Stimulated activated CD8-positive, alpha-beta memory T cell treated with anti-CD3 and anti-CD28 coated beads, Interleukin-15, amount 100 ng/mL, for 24 hours (primary cell): ENCODE data around the gene SPRED1.

Experiments
- DNase-seq: peaks from one replicate; pipeline ENCODE4 v3.0.0-alpha.2; 2020; ENCODE audit warnings: low read depth

The SPRED1 gene

DNA sequence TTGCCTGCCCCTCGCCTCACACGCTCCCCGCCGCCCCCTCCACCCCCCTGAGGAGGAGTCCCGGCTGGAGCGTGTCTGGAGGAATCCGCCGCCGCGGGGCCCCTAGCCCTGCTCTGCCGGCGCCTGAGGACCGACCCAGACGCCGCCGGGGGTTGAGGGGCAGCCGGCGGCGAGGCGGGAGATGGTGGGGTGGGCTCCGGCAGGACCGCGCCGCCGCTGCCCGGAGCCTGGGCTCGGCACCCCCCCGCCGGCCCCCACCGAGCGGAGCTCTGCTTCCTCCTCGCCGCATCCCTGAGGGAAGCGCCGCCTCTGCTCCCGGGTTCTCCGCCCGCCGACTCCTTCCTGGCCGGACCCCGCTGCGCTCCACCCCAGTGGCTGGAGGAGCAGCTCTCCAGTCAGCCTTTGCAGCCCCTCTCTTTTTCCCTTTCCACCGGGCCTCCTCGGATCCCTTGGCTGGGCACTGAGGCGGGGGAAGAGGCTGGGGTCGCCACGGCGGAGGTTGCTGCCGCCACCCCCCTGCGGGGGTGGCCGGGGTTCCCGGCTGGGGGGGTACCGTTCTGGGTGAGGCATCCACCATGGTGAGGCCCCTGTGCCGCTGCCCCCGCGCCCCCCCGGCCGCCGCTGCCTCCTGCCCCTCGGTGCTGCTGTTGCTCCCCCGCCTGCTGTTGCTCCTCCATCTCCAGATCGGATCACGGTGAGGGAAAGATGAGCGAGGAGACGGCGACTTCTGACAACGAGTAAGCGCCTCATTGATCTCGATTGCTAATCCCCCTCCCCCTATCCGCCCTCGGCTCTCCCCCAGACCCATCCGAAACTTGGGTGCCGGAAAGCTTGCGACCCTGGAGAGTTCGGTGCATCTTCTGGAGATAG, at the start of gene SPRED1:
Gene SPRED1, plus strand, starts transcription at position 356 of the 870 bp plus-strand sequence. Its CDS starts 350 bp downstream, at position 706.
- peak; percentile 3 for DNase-seq

DNA sequence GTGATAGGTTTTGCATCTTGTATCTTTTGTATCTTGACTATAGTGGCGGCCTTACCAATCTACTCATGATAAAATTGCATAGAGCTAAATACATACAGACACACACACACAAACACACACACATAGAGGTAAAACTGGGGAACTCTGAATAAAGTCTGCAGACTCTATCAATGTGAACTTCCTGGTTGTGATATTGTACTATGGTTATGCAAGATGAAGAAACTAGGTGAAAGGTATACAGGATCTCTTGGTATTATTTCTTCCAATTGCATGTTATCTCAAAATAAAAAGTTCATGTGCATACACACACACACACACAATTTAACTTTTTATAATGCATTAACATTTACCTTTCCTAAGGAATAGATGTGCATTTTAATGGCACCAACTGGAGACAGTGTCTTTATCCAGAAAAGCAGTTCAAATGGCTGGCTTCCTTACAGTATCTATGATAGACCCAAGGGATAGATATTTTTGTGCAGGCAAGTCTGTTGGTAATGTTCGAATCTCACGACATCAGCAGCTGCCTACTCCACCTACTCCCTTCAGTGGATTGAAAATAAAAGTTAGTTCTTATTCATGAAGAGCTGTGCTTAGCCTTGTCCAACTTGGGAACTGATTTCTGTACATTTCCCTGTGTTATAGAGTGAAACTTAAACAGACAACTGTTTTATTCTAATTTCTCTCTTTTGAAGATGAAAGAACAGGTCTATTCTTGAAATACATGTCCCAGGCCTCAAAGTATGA, 46.9 kb upstream of the SPRED1 start:
- DNase-seq, result no peak

DNA sequence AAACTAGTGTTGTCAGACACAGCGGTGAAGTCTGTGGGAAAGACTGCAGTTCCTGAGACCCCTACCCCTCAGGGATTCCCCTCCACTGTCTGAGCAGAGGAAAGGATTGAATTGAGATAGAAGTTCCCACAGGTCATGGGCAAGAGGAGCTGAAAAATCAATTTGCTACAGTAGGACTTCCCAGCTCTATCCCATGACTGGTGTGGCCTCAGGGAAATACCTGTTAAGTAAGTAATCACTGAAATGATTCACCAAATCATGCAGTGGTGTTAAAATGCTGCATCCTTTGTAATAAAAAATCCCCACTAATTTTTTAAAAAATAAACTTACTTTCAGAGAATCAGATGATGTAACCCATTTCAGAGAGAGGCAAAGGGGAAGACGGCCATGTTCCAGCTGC, 45.0 kb upstream of the SPRED1 start:
- DNase-seq, result no peak

DNA sequence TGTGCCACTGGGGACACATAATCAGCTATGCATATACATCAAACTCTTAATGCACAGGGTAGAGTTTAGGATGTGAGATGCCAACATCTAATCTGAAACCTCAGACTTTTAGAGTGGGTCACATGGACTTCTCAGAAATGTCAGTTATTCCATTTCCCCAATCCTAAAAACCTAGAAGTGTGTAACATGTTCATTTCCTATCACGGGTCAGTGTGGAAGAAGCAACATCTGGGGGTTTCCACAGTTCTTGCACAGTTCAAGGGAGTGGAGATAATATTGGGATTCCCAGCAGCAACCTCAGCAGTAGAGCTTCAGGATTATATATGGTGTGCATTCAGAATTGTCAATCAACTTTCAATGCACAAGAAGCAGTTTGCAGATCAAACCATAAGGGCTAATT, 44.4 kb upstream of the SPRED1 start:
- no peak for DNase-seq

DNA sequence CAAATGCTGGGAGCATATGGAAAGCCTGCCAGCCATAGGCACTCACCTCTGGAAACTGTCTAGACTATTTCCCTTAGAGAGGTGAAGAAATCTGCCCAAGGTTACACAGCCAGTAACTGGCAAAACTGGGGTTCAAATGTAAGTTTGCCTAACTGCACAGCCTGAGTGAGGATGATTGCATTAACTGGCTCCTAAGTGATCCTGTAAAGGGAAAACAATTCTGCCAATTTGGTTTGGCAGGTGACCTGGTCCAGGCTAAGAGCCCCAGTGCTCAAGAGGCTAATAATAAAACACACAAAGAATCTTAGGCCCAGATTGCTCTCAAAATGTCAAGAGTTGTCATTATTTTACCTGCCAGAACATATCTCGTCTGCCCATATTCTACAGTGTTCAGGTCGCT, 43.9 kb upstream of the SPRED1 start:
- DNase-seq, result no peak

DNA sequence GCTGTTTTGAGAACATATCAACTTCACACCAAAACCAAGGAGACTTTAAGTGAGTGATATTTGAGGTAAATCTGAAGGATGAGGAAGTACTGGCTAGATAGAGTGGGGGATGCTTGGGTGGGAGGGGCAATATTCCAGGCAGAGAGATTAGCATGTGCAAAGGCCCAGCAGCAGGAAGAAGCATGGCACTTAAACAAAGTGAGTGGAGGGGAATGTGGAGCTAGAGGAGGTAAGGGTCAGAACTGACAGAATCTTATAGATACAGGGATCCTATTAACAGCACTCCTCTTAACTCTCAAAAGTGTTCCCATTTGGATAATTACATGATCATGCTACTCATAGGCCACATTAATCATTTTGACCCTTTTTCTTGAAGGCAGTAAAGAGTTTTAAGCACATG, 41.4 kb upstream of the SPRED1 start:
- no peak for DNase-seq

DNA sequence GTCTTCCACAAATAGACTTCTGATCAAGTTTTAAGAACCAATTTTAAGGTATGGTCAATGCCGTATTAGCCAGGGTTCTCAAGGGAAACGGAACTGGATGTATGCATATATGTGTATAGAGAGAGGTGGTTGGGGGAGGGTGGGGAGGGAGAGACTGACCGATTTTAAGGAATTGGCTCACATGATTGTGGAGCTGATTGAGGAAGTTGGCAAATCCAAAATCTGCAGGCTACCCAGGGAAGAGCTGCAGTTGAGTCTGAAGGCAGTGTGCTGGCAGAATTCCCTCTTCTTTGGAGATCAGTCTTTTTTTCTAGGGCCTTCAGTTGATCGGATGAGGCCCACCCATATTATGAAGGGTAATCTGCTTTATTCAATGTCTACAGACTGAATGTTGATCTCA, 40.8 kb upstream of the SPRED1 start:
- DNase-seq, result no peak

DNA sequence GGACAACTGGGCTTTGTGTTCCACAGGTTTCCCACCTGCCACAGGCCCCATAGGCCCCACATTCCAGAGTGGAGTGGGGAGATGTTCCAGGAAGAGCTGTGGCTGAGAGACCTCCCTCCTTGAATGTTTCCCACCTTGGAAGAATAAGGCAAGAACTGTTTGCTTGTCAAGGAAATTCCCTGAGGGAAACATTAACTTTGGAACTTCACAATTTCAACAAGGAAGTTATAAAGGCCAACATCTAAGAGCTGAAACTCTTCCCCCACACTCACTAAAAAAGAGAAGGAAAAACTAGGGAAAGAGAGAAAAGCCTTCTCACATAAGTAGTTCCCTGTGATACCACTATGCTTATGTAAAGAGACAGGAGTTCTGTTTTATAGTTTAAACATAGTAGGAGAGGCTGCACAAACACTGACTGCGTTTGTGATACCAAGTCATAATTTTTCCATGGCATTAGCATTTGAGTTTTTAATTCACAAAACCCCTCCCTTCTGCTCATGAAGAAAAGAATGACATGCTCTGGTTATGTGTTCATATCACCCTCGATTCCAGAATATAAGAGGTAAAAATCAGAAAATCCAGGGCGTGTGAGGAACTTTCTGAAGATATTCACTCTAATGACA, 39.8 kb upstream of the SPRED1 start:
- no peak for DNase-seq

DNA sequence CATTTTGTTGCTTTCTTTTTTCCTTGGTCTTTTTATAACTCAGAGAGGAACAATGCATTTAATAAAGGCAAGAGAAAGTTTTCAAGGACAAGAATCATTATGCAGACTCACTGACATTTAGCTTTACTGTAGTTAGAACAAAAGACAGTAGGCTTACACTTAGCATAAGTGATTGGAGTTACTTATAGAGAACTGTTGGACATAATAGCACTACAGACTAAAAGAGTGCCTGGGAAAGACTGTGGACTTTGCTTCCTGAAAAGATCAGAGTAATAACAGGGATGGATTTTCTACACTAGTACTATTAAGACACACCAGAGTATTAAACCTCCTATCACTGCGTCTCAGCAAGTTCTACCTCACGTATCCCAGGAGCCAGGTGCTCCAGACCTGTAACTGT, 39.3 kb upstream of the SPRED1 start:
- no peak for DNase-seq

DNA sequence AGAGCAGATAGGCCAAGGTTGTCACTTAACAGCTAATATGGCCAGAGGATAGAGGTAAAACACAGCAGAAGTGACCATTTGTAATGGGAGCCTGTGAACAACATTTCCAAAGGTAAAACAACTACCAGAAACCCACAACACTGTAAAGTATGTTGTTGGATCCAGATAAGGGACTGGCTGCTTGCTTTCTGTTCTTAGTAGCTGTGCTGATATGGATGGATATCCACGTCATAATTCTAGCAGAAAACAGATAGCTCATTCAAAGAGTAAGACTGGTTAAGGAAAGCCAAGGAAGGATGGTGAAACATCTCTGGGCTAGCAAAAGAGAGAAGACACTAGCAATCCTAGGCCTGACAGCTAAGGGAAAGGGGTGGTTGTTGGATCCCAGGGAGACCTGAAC, 36.9 kb upstream of the SPRED1 start:
- no peak for DNase-seq

DNA sequence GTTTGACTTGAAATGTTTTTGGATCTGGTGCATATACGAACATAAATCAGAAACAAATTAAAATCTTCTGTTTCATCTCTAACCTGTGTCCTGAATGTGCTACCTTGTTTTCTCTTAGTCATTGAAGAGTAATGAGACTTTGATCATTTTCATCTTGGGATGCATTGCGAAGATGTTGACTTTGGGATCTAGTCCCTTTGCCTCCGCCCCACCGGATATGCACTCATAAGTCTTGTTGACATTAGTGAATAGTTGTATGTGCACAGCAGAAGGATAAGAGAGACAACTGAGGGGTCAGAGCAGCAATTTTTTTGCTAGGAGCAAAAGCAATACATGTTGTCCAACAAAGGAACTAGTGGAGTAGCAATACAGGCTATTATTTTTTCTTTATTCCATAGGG, 35.9 kb upstream of the SPRED1 start:
- DNase-seq, result no peak

DNA sequence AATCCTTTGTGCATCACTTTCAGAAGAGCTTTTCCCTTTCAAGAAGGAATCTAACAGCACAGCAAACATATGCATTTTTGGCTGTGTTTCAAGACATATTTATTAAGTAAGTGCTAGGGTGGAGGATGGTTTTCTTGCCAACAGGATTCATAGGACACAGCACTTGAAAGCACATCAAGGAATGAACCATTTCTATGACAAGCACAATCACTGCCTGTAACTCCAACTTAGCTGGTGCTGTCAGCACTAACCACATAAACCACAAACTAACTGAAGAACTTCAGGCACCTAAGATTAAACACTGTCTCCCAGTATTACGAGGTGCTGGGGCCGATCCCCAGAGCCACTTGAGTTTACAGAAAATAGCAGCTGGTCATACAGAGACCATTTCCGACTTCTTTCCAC, 35.4 kb upstream of the SPRED1 start:
- DNase-seq, result no peak

DNA sequence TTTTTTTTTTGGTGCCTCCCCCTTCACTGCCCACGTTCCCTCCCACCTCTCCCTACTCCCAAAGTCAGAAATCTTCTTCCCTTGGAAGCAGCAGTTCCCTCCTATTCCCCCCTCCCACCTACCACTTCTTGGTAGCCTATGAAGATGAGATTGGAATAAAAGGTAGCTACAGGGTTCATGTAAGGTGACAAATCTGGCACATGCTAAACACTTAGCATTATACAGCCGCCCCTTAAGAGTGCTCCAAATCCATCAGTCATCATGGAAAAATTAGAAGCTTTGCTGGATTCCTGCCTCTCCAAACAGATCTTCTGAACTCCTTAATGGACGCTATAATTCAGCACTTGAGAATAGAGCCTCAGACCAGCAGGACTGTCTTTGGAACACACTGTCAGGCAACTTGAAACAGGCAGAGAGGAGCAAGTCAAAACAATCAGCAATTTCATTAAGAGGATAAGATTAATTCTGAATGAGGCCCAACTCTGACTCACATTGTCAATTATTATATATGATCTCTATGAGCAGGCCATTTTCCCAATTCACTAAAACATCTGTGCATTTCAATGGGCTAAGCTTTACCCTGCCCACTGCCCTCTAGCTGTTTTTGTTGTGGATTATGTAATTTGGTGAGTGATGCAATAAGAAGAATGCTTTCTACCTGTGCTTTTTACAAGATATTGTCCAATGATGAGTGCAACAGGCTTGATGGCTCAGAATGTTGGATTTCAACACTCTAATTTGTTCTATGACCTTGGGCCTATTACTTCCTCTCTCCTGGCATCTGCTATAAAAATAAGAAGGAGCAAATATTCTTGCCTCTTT, 34.6 kb upstream of the SPRED1 start:
- DNase-seq, result no peak

DNA sequence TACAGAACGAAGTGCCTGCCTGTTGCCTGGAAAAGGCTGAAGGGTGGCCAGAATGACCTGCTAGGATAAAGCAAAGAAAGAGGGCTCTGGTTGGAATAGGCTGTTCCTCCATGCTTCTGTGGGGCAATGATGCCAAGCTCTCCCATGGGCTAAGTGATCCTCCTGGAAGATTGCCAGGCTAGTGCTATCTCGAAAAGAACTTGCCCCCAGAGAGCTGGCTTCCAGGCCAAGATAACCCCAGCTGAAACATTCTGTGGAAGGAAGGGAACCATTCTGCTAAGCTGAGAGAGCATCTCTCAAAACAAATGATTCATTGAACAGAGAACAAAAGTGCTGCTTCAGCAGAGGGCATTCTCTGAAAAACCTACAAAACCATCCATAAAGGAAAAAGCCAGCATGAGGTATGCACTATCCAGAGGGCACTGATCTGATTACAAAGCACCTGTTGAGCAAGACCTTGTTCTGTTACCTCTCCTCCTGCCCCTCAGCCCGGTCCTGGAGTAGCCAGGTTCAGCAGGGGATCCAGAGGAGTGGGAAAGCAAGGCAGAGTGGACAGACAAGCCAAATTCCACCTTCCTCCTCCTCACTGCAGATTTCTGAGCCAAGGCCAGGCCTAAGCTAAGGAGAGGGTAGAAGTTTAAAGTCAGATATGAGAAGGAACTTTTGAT, 31.9 kb upstream of the SPRED1 start:
- DNase-seq, result no peak

DNA sequence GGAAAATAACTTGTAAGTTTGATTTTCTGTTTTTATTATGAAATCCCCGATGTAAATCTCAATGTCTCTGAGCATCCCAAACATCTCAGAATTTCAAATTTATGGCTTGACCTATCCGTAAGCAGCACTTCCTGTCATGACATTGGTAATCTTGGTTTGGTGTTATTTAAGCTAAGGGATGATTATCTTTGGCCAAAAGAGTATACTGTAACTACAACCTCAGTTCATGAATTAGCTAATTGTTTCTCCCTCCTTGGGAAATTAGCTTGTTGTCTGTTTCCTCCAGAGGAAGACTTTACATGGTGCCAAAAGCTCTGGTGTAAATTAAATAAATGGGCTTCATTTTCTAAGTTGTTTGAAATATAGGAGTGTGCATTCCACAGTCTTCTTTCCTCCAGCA, 28.1 kb upstream of the SPRED1 start:
- no peak for DNase-seq

DNA sequence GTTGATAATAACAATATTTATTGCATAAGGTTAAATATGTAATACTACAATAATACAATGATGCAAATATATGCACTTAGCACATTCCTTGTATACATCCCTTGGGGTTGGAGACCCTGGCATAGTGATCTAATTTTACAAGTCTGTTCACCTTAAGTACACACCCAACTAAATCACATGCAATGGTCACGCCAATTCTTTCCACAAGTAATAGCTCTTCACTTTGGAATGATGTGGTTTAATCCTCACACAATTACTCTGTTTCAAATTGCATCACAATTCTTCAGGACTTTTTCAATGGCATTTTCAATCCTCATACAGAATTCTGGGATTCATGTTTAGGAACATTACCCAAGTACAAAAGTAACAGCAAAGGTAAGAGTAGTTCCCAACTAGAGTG, 27.3 kb upstream of the SPRED1 start:
- no peak for DNase-seq

DNA sequence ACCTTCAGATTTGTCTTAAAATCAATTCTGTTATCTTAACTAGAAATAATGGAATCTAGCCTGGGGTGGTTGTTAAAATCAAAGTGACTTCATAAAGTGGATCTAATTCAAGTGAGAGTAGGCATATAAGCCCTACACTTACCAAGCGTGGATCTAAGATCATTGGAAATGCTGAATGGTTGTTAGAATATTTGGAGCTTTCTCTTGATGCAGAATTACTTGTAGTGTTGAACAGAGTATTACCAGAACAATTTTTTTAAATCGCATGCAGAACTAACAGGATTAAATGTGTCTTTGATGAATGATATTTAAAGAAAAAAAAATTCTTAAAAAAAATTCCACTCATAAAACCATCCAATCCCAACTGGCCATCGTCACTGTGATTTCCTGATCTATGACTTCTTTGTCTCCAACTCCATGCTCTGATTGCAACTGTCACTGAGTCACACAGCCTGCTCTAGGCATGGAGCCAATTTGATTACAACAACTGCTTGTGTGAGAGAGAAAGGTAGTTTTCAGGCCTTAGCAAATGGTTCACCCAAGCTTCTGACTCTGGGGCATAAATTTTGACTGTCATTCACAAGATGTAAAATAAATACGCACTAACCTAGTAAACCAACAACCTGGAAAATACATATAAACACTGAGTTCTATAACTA, 25.9 kb upstream of the SPRED1 start:
- no peak for DNase-seq

DNA sequence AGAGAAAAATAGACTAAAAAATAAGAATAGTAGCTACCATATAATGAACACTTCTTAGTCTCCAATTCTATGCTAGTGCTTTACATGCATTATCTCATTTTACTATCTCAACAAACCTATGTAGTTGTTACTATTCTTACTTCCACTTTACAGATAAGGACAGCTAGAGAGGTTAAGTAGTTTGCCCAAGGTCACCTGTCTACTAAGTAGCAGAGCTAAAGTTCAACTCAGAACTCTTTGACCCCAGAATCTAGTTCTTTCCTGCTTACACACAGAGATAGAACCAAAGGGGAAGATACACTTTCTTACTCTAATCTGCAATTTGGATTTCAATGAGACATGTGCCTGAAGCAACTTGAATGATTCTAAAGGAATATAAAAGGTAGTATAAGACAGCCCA, 24.7 kb upstream of the SPRED1 start:
- no peak for DNase-seq

DNA sequence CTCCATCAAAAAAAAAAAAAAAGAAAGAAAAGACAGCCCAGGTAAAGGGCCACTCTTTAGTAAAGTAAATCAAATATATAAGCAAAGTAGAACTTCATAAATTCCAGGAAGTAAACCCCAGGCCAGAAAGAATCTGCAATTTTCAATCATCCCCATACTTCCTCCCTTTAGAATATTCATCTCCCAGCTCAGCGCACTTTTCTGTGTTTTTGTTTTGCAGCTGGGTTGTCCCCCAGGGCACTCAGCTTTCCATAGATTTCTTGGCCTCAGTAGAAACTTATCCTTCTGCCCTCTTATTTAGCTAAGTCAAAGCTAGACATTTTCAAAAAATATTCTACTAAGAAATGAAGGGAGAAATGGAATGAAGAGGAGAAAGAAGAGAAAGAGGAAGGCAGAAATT, 24.0 kb upstream of the SPRED1 start:
- DNase-seq, result no peak

DNA sequence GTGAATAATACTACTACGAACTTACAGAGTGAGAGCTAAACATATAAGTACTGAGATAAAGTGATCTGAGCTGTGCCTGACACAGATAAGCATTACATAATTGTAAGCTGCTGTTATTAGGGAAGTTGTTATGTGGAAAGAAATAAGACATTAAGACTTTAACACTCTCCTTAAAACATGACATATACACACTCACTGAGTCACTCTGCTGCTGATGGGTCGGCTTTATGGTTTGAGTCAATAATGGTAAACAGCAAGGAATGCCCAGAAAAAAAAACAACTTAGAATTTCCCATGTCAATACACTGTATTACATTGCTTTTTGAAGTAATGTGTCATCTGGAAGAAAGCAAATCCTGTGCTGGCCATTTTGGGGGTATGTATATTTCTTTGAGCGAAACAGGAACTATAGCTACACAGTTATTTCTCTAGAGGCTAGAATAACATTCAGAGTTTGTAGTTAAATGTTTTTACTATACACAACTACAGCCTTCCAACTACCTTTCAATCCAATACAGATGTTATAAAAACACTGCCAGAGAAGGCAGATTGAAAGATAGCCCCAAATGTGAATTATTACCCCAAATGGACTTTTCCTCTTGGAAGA, 22.8 kb upstream of the SPRED1 start:
- DNase-seq, result no peak

DNA sequence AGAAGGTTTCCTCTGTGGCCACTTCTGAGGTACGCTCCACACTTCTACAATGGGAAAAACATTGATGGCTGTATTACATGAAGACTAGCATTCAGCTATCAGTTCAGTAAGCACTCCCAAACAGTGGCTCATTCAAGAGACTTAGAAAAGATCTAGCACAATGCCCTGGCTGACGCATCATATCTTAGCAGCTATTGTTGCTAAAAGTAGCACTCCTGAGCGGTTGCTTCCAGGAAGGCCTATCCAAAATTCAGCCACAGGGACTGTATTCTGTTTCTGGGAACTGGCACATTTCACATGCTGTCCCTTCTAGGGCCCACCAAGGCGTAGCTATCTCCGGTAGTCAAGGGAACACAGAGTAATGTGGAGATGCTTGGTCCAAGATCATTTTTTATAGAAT, 21.2 kb upstream of the SPRED1 start:
- DNase-seq, result no peak
